HG03066 (cell line): Measurements from ENCODE around the gene PIP5K1B.

Source experiments
- ATAC-seq: cut with Tn5 transposase; IDR thresholded peaks from one replicate; pipeline ENCODE4 v1.9.1; 2021; ENCODE audit warnings: low read depth; ENCODE audit not compliant: unreplicated experiment

PIP5K1B gene

GRCh38 chr9:68843239-68843638, 138.2 kb downstream of the PIP5K1B start:
- ATAC-seq, result no peak

- no peak for ATAC-seq
Measured at GRCh38 chr9:68844157-68844556, 139.1 kb downstream of the PIP5K1B start.

- ATAC-seq, result no peak
Measured at GRCh38 chr9:68844631-68845612, 139.9 kb downstream of the PIP5K1B start.

GRCh38 chr9:68847765-68848164, 142.7 kb downstream of the PIP5K1B start:
- no peak for ATAC-seq

- ATAC-seq, result no peak
Measured at GRCh38 chr9:68851657-68852056, 146.6 kb downstream of the PIP5K1B start.

- no peak for ATAC-seq
Measured at GRCh38 chr9:68852941-68853340, 147.9 kb downstream of the PIP5K1B start.

- ATAC-seq, result no peak
Measured at GRCh38 chr9:68859347-68859746, 154.3 kb downstream of the PIP5K1B start.

- ATAC-seq, result no peak
Measured at GRCh38 chr9:68860419-68860818, 155.4 kb downstream of the PIP5K1B start.

- no peak for ATAC-seq
Measured at GRCh38 chr9:68861436-68861835, 156.4 kb downstream of the PIP5K1B start.

- no peak for ATAC-seq
Measured at GRCh38 chr9:68867066-68867465, 162.0 kb downstream of the PIP5K1B start.

- ATAC-seq, result no peak
Measured at GRCh38 chr9:68869022-68869421, 164.0 kb downstream of the PIP5K1B start.

- no peak for ATAC-seq
Measured at GRCh38 chr9:68870086-68870485, 165.0 kb downstream of the PIP5K1B start.

- no peak for ATAC-seq
Measured at GRCh38 chr9:68871236-68871635, 166.2 kb downstream of the PIP5K1B start.

- ATAC-seq, result no peak
Measured at GRCh38 chr9:68872026-68872501, 167.0 kb downstream of the PIP5K1B start.

GRCh38 chr9:68873179-68873578, 168.1 kb downstream of the PIP5K1B start:
- ATAC-seq, result no peak

- no peak for ATAC-seq
Measured at GRCh38 chr9:68876273-68876672, 171.2 kb downstream of the PIP5K1B start.

- no peak for ATAC-seq
Measured at GRCh38 chr9:68876681-68877080, 171.6 kb downstream of the PIP5K1B start.

- no peak for ATAC-seq
Measured at GRCh38 chr9:68877219-68877618, 172.2 kb downstream of the PIP5K1B start.

GRCh38 chr9:68878450-68878849, 173.4 kb downstream of the PIP5K1B start:
- no peak for ATAC-seq

- no peak for ATAC-seq
Measured at GRCh38 chr9:68883224-68883623, 178.2 kb downstream of the PIP5K1B start.

- no peak for ATAC-seq
Measured at GRCh38 chr9:68887232-68887631, 182.2 kb downstream of the PIP5K1B start.

- no peak for ATAC-seq
Measured at GRCh38 chr9:68894502-68894901, 189.5 kb downstream of the PIP5K1B start.
